ENCODE data around the gene MDGA2.
"Not testable (repeated sequence)": the region's sequence is repeated elsewhere in the genome, so short reads cannot be mapped to it uniquely, and the experiment has no call there.

The MDGA2 gene

DNA sequence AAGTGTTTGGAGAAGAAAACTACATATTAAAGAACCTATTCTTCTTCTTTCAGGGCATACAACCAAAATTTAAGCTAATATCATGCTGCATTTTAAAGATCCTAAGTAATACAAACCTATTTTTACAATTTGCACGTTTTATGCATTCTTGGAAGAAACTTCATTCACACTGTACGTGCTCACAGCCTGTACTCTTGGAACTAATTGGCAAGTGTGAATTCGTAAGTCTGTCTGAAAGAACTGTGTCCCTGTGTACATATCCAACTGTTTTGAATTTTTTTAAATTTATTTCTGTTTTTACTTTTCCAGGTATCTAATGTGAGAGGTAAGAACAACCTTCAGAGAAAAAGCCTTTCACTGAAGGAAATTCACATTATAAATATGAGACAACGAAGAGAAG lies 347.0 kb downstream of the MDGA2 start:
- no peak for DNase-seq (ENCODE audit: low spot score)

- DNase-seq (ENCODE audit: low spot score) = no peak
Measured at GRCh38 chr14:47327336-47327735, 348.1 kb downstream of the MDGA2 start.

GRCh38 chr14:47322751-47323150 lies 352.7 kb downstream of the MDGA2 start:
- DNase-seq (ENCODE audit: low spot score) = no peak

DNA sequence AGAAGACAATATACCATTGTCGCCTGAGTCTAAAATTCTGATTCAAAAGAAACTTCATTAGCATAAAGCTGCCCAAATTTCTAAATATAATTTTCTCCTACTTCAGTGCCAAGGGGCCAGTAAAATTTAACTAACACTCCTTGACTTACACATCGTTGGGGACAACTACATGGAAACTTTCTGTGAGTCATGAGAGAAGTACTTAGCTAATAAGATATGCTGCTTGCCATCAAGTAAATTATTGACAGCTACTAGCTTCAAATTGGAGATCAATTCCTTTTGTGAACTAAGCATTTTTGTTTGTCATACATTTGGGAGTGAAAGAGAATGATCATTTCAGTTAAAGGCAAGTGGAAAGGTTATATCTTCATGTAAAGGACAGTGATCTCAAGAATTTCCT lies 373.3 kb downstream of the MDGA2 start:
- DNase-seq (ENCODE audit: low spot score) = no peak

- no peak for DNase-seq (ENCODE audit: low spot score)
Measured at GRCh38 chr14:47300796-47301195, 374.6 kb downstream of the MDGA2 start.

DNA sequence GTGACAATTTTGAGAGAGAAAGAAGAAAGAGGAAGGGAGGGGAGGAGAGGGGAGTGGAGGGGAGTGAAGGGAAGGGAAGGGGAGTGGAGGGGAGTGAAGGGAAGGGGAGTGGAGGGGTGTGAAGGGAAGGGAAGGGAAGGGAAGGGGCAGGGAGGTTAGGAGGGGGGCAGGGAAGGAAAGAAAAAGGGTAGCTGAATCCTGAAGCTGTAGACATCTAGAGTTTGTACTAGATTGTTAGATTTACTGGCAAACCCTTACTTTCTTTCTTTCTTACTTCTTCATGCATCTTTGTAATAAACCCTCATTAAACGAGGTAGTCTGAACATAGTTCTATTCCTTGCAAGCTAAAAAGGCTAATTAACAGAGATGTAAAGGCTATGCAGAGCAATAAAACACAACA lies 378.0 kb downstream of the MDGA2 start:
- DNase-seq (ENCODE audit: low spot score) = no peak

- no peak for DNase-seq (ENCODE audit: low spot score)
Measured at GRCh38 chr14:47284283-47284682, 391.1 kb downstream of the MDGA2 start.

DNA sequence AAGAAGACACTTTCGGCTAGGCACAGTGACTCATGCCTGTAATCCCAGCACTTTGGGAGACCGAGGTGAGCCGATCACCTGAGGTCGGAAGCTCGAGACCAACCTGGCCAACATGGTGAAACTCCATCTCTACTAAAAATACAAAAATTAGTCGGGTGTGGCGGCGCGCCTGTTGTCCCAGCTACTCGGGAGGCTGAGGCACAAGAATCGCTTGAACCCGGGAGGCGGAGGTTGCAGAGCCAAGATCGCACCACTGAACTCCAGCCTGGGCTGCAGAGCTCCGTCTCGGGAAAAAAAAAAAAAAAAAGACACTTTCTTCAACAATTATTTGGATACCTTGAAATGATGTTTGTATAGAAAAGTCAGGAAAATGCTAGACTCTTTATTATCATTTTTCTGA lies 393.6 kb downstream of the MDGA2 start:
- DNase-seq (ENCODE audit: low spot score) = not testable (repeated sequence)

- DNase-seq (ENCODE audit: low spot score) = peak; percentile 46
Measured at GRCh38 chr14:47278233-47278842, 397.1 kb downstream of the MDGA2 start.

DNA sequence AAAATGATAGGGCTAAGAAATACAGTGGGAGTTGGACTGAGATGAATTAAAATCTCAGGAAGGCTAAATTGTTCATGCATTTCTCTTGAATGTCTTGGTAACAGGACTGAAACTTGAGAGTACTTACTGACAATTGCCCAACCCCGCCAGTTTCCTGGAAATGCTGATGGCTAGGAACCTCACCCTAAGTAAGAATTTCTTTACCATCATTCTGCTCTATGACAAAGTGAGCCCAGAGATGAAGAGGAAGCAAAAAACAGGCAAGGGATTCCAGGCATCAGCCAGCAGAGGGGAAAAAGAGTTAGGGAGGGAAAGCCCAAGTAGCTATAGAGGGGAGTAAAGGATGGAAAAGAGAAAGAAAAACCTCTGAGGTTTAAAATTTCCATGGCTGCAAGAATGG lies 397.7 kb downstream of the MDGA2 start:
- DNase-seq (ENCODE audit: low spot score) = no peak

- no peak for DNase-seq (ENCODE audit: low spot score)
Measured at GRCh38 chr14:47276931-47277330, 398.5 kb downstream of the MDGA2 start.

DNA sequence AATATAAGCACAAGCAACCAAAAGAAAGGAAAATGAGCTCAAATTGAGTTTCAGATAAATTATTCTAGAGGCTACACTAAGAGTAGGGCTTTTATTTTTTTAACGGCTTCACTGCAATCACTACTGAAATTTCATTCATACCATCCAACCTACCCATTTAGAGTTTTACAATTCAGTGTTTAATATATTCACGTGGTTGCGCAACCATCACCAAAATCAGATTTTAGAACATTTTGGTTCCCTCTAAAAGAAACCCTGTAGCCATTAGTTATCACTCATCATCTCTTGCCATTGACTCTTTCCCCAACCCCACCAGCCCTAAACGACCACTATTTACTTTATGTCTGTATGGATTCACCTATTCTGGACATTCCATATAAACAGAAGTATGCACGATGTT lies 401.5 kb downstream of the MDGA2 start:
- DNase-seq (ENCODE audit: low spot score) = no peak

DNA sequence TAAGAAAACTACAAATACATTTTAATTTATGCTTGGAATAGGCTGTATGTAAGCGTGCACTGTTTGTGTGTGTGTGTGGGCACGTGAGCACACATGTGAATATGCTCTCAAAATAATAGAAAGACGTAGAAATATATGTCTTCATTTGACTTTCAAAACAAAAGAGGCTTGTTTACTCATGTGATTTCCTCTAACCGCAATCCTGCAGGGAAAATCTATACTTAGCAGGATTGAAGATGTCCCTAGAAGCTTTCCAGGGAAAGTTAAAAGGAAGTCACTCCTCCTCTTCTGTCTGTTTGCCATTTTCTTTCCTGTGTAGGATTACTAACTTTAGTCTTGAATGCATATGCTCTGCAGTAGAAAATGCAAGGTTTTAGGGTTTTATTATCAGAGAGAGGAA lies 404.7 kb downstream of the MDGA2 start:
- no peak for DNase-seq (ENCODE audit: low spot score)

GRCh38 chr14:47269756-47270492 lies 405.5 kb downstream of the MDGA2 start:
- no peak for DNase-seq (ENCODE audit: low spot score)

DNA sequence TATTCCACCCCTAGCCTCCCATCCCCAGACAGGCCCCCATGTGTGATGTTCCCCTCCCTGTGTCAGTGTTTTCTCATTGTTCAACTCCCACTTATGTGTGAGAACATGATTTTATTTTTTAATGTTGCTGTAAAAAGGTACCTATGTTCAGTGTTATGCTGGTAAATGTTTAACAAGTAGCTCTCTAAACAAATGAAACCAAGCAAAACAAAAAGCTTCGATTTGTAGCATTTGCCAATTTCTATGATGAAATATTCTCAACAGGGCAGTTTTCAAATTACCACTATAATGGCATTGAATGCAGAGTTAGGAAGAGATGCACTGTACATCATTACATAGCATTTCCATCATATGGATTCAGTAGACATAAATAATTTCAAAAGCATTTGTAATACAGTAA lies 410.6 kb downstream of the MDGA2 start:
- DNase-seq (ENCODE audit: low spot score) = no peak

DNA sequence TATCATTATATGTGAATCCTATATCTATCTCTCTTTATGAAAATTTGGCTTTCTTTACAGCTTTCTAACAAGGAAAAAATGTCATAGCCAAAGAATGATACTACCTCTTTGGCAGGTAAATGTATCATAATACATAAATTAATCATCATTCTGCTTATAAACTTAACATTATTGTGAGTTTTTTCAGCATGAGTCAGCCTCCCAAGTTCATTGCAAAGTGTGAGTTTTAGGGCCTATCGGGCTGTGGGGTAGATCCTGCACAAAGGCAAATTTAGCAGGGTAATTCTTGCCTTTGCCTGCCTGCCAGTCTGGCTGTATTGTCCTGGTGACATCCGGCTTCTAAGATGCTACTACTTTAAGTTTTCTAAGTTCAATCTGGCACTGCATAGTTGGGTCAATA lies 412.6 kb downstream of the MDGA2 start:
- no peak for DNase-seq (ENCODE audit: low spot score)

DNA sequence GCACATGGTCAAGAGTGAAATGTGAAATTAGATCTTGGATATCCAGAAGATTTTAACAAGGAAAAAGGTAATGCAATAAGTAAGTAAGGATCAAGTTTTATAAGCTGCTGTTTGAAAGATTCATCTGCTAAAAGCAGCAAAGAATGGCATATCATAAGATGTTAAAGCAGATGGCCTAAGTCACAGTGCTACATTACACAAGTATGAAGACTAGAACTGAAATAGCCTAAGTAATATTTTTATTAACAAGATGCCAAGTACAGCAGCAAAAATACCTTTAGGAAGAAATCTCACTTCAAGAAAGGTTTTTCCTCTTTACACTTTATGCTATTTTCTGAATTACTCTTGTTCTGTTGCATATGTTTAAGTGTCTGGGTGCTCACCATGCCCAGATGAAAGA lies 414.1 kb downstream of the MDGA2 start:
- DNase-seq (ENCODE audit: low spot score) = no peak

- DNase-seq (ENCODE audit: low spot score) = no peak
Measured at GRCh38 chr14:47259796-47260195, 415.6 kb downstream of the MDGA2 start.

- no peak for DNase-seq (ENCODE audit: low spot score)
Measured at GRCh38 chr14:47257013-47257412, 418.4 kb downstream of the MDGA2 start.

- DNase-seq (ENCODE audit: low spot score) = no peak
Measured at GRCh38 chr14:47252802-47253201, 422.6 kb downstream of the MDGA2 start.

GRCh38 chr14:47246367-47246766 lies 429.0 kb downstream of the MDGA2 start:
- DNase-seq (ENCODE audit: low spot score) = no peak

GRCh38 chr14:47242579-47242978 lies 432.8 kb downstream of the MDGA2 start:
- DNase-seq (ENCODE audit: low spot score) = not testable (repeated sequence)

DNA sequence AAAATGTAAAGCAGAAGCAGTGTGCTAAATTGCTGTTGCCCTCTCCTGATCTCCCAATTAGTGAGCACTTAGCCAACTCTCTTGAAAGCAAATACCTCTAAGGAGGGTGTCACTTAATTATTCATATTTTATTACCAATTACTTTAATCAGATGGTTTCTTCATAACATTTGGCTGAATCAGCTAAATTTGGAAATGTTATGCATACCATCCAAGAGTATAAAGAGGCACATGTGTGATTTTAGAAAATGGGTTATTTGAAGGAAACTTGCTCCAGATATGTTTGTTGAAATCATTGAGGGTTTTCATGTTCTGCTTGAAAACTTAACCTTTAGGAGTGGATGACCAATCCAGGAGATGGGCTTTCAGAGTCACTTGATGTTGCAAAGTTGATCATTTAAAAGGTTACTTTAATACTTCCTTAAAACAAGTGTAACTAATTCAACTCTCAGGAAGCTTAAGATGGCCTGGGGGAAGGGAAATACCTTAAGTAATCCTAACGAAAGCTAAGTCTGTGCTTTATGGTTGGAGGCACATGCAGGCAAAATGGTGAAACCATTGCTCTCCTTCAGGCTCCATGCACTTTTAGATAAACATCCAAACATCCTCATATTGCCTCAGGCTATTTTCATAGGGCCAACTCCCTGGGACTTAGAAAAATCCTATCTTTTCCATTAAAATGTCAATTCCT lies 434.5 kb downstream of the MDGA2 start:
- no peak for DNase-seq (ENCODE audit: low spot score)
